ENCODE data around the gene INTS2. TPM values are rescaled to one million over a fixed set of nuclear protein-coding genes. Genes with fewer than 3 reads are reported as not detected.

The INTS2 gene
- total RNA-seq, 1 experiment from 2014 or later = 17.5 TPM

DNA sequence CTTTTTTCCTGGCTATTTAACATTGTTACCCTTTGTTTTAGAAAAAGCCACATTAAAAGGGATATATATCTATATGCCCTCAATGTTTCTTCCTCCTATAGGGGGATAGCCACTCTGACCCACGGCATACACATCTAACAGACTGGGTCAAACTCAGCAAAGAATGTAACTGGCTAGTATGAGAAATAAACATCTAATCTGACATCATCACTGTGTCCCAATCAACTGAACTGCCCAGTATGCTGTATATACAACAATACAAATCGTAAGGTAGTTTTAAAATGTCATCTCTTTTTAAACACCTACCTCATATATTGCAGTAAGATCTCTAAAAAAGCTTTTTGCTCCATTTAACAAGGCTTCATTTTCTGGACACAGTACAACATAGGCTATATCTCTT lies 39.9 kb upstream of the INTS2 start:
- Histone ChIP-seq H3K4me1 (replicated peaks; ENCODE audit: insufficient read depth) (no peaks in the 10 kb centered on the region), H3K27me3 (ENCODE audit: insufficient read depth, low read depth) (no peaks in the 10 kb centered on the region), H3K27ac (no peak overlapping the region), H3K79me2 (ENCODE audit: low read depth) (no peaks in the 10 kb centered on the region), H3K4me2 (no peak overlapping the region), H3K36me3 (ENCODE audit: low read depth) (peaks cover 56% of the 10 kb centered on the region), H3K9me3 (ENCODE audit: insufficient read depth, low read depth) (no peaks in the 10 kb centered on the region), H3K9me2 (ENCODE audit: insufficient read depth) (no peaks in the 10 kb centered on the region), H3F3A (ENCODE audit: insufficient read depth, low read depth) (peaks cover 20% of the 10 kb centered on the region; the same call in 1 of the 2 replicates), H3K4me3 (no peak overlapping the region), H2AFZ (no peak overlapping the region), H4K20me1 (ENCODE audit: insufficient read depth) (peaks cover 13% of the 10 kb centered on the region)
- BruUV-seq (replicated peaks) = no TSS peak
- intact Hi-C loops (cut with micrococcal nuclease; ENCODE audit: unreplicated experiment) = no loop called here
- ChIA-PET POLR2A (ENCODE audit: unreplicated experiment) (no interaction called here), CTCF (no interaction called here)
- TF ChIP-seq EZH2 (IDR thresholded peaks at IDR 0.05; ENCODE audit: low read depth) = no peak
- TF ChIP-seq, protein P1, sequence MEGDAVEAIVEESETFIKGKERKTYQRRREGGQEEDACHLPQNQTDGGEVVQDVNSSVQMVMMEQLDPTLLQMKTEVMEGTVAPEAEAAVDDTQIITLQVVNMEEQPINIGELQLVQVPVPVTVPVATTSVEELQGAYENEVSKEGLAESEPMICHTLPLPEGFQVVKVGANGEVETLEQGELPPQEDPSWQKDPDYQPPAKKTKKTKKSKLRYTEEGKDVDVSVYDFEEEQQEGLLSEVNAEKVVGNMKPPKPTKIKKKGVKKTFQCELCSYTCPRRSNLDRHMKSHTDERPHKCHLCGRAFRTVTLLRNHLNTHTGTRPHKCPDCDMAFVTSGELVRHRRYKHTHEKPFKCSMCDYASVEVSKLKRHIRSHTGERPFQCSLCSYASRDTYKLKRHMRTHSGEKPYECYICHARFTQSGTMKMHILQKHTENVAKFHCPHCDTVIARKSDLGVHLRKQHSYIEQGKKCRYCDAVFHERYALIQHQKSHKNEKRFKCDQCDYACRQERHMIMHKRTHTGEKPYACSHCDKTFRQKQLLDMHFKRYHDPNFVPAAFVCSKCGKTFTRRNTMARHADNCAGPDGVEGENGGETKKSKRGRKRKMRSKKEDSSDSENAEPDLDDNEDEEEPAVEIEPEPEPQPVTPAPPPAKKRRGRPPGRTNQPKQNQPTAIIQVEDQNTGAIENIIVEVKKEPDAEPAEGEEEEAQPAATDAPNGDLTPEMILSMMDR (conservative IDR thresholded peaks at IDR 0.05) = no peak
- DNase-seq = no peak

DNA sequence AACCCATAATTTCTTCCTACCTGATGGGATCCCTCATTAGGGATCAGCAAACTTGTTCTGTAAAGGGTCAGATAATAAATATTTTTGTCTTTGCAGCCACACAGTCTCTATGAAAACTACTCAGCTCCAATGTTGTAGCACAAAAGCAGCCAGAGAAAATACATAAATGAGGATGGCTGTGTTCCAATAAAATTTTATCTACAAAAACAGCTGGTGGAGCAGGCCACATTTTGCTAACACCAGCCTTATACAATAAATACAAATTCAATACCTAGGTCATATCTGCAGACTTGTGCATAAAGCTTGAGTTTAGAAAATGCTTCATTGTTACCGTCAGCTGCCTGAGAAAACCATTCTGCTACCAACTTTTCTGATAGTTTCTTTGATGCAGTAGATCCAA lies 38.4 kb upstream of the INTS2 start:
- peaks cover 13% of the 10 kb centered on the region for H4K20me1 ChIP-seq (ENCODE audit: insufficient read depth)
- H3K9me2 ChIP-seq (ENCODE audit: insufficient read depth) = no peaks in the 10 kb centered on the region
- peaks cover 56% of the 10 kb centered on the region for H3K36me3 ChIP-seq (ENCODE audit: low read depth)
- no peak overlapping the region for H2AFZ ChIP-seq
- no peaks in the 10 kb centered on the region for H3K79me2 ChIP-seq (ENCODE audit: low read depth)
- ChIA-PET POLR2A (ENCODE audit: unreplicated experiment) (no interaction called here), CTCF (no interaction called here)
- H3K27ac ChIP-seq = no peak overlapping the region
- H3K4me2 ChIP-seq = no peak overlapping the region
- H3K4me1 ChIP-seq (replicated peaks; ENCODE audit: insufficient read depth) = no peaks in the 10 kb centered on the region
- no peak overlapping the region for H3K4me3 ChIP-seq
- DNase-seq = no peak
- no peaks in the 10 kb centered on the region for H3K9me3 ChIP-seq (ENCODE audit: insufficient read depth, low read depth)
- BruUV-seq (replicated peaks) = no TSS peak
- peaks cover 20% of the 10 kb centered on the region; the same call in 1 of the 2 replicates for H3F3A ChIP-seq (ENCODE audit: insufficient read depth, low read depth)
- intact Hi-C loops (cut with micrococcal nuclease; ENCODE audit: unreplicated experiment) = no loop called here
- TF ChIP-seq EZH2 (IDR thresholded peaks at IDR 0.05; ENCODE audit: low read depth) = no peak
- TF ChIP-seq, protein P1 (conservative IDR thresholded peaks at IDR 0.05) = no peak
- no peaks in the 10 kb centered on the region for H3K27me3 ChIP-seq (ENCODE audit: insufficient read depth, low read depth)

DNA sequence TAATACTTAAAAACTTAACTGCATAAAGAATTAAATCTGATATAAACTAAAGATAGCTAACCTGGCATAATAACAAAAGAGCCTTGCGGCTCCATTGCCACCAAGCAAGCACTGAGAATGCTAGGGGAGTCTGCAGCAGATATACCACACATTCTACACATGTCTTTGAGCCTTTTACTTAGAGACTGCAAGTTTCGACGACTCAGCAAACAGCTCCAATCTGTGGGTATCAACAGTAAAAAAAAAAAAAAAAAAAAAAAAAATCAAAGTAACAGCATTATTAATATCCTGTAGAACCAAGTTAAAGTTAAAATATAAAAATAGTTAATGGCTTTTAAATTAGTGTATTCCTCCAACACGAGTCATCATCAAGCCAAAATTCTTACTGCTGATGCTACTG lies 27.8 kb upstream of the INTS2 start:
- 0 out of 2 replicates have a peak, but pooled peaks cover 4% of the 10 kb centered on the region for H4K20me1 ChIP-seq (ENCODE audit: insufficient read depth)
- no peaks in the 10 kb centered on the region for H3K27me3 ChIP-seq (ENCODE audit: insufficient read depth, low read depth)
- H3K36me3 ChIP-seq (ENCODE audit: low read depth) = peaks cover 46% of the 10 kb centered on the region
- intact Hi-C loops (cut with micrococcal nuclease; ENCODE audit: unreplicated experiment) = no loop called here
- H3K27ac ChIP-seq = no peak overlapping the region
- BruUV-seq (replicated peaks) = no TSS peak
- H3K9me3 ChIP-seq (ENCODE audit: insufficient read depth, low read depth) = no peaks in the 10 kb centered on the region
- DNase-seq = no peak
- no peaks in the 10 kb centered on the region for H3K79me2 ChIP-seq (ENCODE audit: low read depth)
- no peak overlapping the region for H2AFZ ChIP-seq
- peaks cover 14% of the 10 kb centered on the region; the same call in 1 of the 2 replicates for H3F3A ChIP-seq (ENCODE audit: insufficient read depth, low read depth)
- no peaks in the 10 kb centered on the region for H3K4me1 ChIP-seq (replicated peaks; ENCODE audit: insufficient read depth)
- POLR2A ChIA-PET (ENCODE audit: unreplicated experiment) = no interaction called here
- no peaks in the 10 kb centered on the region for H3K9me2 ChIP-seq (ENCODE audit: insufficient read depth)
- TF ChIP-seq, protein P1 (conservative IDR thresholded peaks at IDR 0.05) = no peak
- TF ChIP-seq EZH2 (IDR thresholded peaks at IDR 0.05; ENCODE audit: low read depth) = no peak
- CTCF ChIA-PET = no interaction called here
- no peak overlapping the region for H3K4me3 ChIP-seq
- H3K4me2 ChIP-seq = no peak overlapping the region

Measured in PC-9 (cell line).